ENCODE measurements around the gene UBE2H. TPM values are rescaled to one million over a fixed set of nuclear protein-coding genes. Genes with fewer than 3 reads are reported as not detected.
A peak's percentile ranks its signal among the peaks of the same experiment; 100 is the strongest.

UBE2H gene
- total RNA-seq, 1 donor from 2014 or later = 104 TPM

- Mint-ChIP-seq H3K27me3 (ENCODE audit: low read depth) (no peaks in the 10 kb centered on the region), H3K27ac (peak overlapping the region; percentile 4), H3K4me3 (no peak overlapping the region), H3K4me1 (no peaks in the 10 kb centered on the region), H3K36me3 (peaks cover 25% of the 10 kb centered on the region), H3K9me3 (peaks cover 9% of the 10 kb centered on the region)
- no peak for TF ChIP-seq CTCF (IDR thresholded peaks at IDR 0.05; ENCODE audit: unreplicated experiment)
- DNase-seq (ENCODE audit: low spot score in 2 of 2, unreplicated experiment in 2 of 2) = no peak
These were observed 12.4 kb downstream of the UBE2H start for GRCh38 chr7:129940329-129940728.

GRCh38 chr7:129939881-129940280, 12.9 kb downstream of the UBE2H start:
- Mint-ChIP-seq H3K36me3 (peaks cover 20% of the 10 kb centered on the region), H3K27me3 (ENCODE audit: low read depth) (no peaks in the 10 kb centered on the region), H3K27ac (peak overlapping the region; percentile 43), H3K9me3 (peaks cover 4% of the 10 kb centered on the region), H3K4me3 (no peak overlapping the region), H3K4me1 (no peaks in the 10 kb centered on the region)
- TF ChIP-seq CTCF (IDR thresholded peaks at IDR 0.05; ENCODE audit: unreplicated experiment) = no peak
- no peak for DNase-seq (ENCODE audit: low spot score in 2 of 2, unreplicated experiment in 2 of 2)

GRCh38 chr7:129933627-129934026, 19.1 kb downstream of the UBE2H start:
- Mint-ChIP-seq H3K4me1 (no peaks in the 10 kb centered on the region), H3K36me3 (peaks cover 11% of the 10 kb centered on the region), H3K27me3 (ENCODE audit: low read depth) (no peaks in the 10 kb centered on the region), H3K9me3 (no peaks in the 10 kb centered on the region), H3K27ac (no peak overlapping the region), H3K4me3 (no peak overlapping the region)
- no peak for DNase-seq (ENCODE audit: low spot score in 2 of 2, unreplicated experiment in 2 of 2)
- no peak for TF ChIP-seq CTCF (IDR thresholded peaks at IDR 0.05; ENCODE audit: unreplicated experiment)

- H3K36me3 Mint-ChIP-seq = peaks cover 12% of the 10 kb centered on the region
- DNase-seq (ENCODE audit: low spot score in 2 of 2, unreplicated experiment in 2 of 2) = no peak
- TF ChIP-seq CTCF (IDR thresholded peaks at IDR 0.05; ENCODE audit: unreplicated experiment) = no peak
- H3K27me3 Mint-ChIP-seq (ENCODE audit: low read depth) = no peaks in the 10 kb centered on the region
- H3K4me1 Mint-ChIP-seq = peaks cover 10% of the 10 kb centered on the region
- no peak overlapping the region for H3K4me3 Mint-ChIP-seq
- H3K27ac Mint-ChIP-seq = peak overlapping the region; percentile 58
- no peaks in the 10 kb centered on the region for H3K9me3 Mint-ChIP-seq
These were observed 26.1 kb downstream of the UBE2H start for GRCh38 chr7:129926618-129927017.

GRCh38 chr7:129925416-129926002, 27.3 kb downstream of the UBE2H start:
- Mint-ChIP-seq H3K4me1 (peaks cover 10% of the 10 kb centered on the region), H3K4me3 (no peak overlapping the region), H3K27ac (peak overlapping the region; percentile 62), H3K9me3 (no peaks in the 10 kb centered on the region), H3K27me3 (ENCODE audit: low read depth) (no peaks in the 10 kb centered on the region), H3K36me3 (peaks cover 14% of the 10 kb centered on the region)
- TF ChIP-seq CTCF (IDR thresholded peaks at IDR 0.05; ENCODE audit: unreplicated experiment) = no peak
- DNase-seq (ENCODE audit: low spot score in 2 of 2, unreplicated experiment in 2 of 2) = no peak

GRCh38 chr7:129924602-129925001, 28.2 kb downstream of the UBE2H start:
- peaks cover 11% of the 10 kb centered on the region for H3K4me1 Mint-ChIP-seq
- no peak for TF ChIP-seq CTCF (IDR thresholded peaks at IDR 0.05; ENCODE audit: unreplicated experiment)

More at GRCh38 chr7:129924602-129925001, 28.2 kb downstream of the UBE2H start:
- no peak overlapping the region for H3K27ac Mint-ChIP-seq
- no peak overlapping the region for H3K4me3 Mint-ChIP-seq
- no peaks in the 10 kb centered on the region for H3K9me3 Mint-ChIP-seq
- no peaks in the 10 kb centered on the region for H3K27me3 Mint-ChIP-seq (ENCODE audit: low read depth)
- H3K36me3 Mint-ChIP-seq = peaks cover 13% of the 10 kb centered on the region
- DNase-seq (ENCODE audit: low spot score in 2 of 2, unreplicated experiment in 2 of 2) = no peak
